GM10266 (cell line): Measurements from ENCODE around the gene CAD.

Experiments used
- DNase-seq: peaks from one replicate; pipeline ENCODE4 v3.0.0; 2012; ENCODE audit errors: extremely low spot score
- TF ChIP-seq, protein P1 (sequence below): IDR thresholded peaks from 2 replicates; pipeline ENCODE4 v1.5.1; 2012; ENCODE audit warnings: mild to moderate bottlenecking, low read depth; ENCODE audit not compliant: control insufficient read depth, insufficient read depth; ENCODE audit errors: missing control alignments

Gene CAD

DNA sequence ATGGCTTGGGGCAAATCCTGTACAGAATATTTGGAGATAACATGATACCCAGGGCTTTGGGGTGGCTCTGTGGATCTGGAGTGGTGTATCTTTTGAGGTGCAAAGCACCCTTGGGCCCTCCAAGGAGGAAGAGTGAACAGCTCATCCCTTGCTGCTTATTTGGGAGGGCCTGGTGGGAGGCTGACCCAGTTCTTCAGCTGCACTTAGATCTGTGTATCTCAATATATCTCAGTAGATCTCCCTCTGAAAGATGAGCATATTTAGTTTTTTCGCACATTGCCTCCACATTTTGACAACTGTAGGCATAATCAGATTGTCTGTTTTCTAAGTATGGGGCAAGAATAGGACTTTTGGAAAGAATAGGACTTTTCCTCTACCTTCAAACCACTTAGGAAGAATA, 67.8 kb downstream of the CAD start:
- TF ChIP-seq, protein P1, sequence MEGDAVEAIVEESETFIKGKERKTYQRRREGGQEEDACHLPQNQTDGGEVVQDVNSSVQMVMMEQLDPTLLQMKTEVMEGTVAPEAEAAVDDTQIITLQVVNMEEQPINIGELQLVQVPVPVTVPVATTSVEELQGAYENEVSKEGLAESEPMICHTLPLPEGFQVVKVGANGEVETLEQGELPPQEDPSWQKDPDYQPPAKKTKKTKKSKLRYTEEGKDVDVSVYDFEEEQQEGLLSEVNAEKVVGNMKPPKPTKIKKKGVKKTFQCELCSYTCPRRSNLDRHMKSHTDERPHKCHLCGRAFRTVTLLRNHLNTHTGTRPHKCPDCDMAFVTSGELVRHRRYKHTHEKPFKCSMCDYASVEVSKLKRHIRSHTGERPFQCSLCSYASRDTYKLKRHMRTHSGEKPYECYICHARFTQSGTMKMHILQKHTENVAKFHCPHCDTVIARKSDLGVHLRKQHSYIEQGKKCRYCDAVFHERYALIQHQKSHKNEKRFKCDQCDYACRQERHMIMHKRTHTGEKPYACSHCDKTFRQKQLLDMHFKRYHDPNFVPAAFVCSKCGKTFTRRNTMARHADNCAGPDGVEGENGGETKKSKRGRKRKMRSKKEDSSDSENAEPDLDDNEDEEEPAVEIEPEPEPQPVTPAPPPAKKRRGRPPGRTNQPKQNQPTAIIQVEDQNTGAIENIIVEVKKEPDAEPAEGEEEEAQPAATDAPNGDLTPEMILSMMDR, result no peak
- no peak for DNase-seq

DNA sequence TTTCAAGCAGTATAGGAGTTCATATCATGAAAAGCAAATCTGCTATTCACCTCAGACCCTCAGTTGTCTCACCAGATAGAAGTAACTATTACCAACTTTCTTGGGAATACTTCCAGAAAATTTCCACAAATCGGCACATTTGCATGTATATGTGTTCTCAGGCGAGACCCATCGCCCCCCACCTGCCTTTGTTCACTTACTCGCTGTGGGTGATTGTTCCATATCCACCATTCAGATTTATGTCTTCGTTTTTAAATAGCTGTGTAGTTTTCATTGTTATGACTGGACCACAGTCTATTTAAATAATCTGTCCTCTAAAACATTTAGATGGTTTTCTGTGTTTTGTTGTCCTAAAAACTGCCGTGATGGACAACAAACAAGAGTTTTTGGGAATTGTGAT, 68.3 kb downstream of the CAD start:
- TF ChIP-seq, protein P1, result no peak
- DNase-seq, result no peak

DNA sequence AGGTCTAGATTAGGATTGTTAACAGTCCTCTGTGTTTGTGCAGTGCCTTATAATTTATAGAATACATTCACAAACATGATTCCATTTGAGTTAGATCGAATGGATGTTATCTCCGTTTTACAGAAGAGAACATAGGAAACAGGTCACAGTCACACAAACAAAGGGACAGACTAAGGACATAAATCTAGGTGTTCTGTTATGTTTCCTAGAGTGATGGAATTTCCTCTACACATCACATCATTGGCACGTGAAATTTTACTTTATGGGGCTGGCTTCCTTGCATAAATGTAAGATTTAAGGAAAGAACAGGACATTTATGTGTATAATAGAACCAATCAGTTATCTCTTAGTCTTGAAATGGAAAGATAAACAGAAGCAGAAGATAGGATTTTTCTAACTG, 71.4 kb downstream of the CAD start:
- TF ChIP-seq, protein P1, result no peak
- no peak for DNase-seq

DNA sequence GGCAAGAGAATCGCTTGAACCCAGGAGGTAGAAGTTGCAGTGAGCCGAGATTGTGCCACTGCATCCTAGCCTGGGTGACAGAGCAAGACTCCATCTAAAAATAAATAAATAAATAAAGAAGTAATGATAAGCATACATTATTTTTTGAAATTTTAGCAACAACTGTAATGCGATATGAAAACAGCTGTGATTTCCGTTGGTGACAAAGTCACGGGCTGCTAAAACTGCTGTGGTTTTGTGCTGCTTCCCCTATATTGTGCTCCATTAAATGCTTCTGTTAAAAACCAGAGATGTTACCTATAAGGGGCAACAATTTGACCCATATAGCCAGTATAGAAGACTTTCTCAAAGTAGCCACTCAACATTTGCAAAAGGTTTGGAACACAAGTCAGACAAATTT, 73.4 kb downstream of the CAD start:
- DNase-seq, result no peak

DNA sequence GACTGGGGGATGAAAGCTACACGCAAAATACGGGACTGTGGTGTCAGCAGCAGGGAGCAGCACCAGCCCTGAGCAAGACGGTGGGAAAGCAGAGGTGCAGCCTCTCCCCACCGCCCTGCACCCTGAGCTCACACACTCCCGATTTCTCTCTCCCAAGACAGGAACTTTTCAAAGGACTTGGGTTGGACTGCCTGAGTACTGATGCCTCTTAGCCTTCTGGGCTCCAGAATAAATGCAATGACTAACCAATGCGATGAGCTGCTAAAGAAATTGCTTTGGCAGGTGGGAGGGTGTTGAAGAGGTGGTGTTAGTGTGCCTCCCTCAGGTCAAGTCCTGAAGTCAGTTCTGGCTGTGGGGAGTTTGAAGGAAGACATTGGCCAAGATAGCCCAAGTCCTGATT, 74.7 kb downstream of the CAD start:
- no peak for DNase-seq

More for the DNA sequence above, 73.4 kb downstream of the CAD start:
- TF ChIP-seq, protein P1, result no peak

More for the DNA sequence above, 74.7 kb downstream of the CAD start:
- TF ChIP-seq, protein P1, result no peak
